GM13977 (cell line): ENCODE measurements around the gene UCP2.
"Not testable (repeated sequence)": the region's sequence is repeated elsewhere in the genome, so short reads cannot be mapped to it uniquely, and the experiment has no call there.

Experiments
- DNase-seq: peaks from one replicate; pipeline ENCODE4 v3.0.0; 2012; ENCODE audit warnings: low spot score
- in situ Hi-C: fragments of 300-500 bp; cut with MboI; formaldehyde crosslinking; loops from one replicate; pipeline ENCODE4 v1.12.0; 2022; ENCODE audit warnings: low sequenced_read_pairs, low pct_unique_long_range_greater_than_20kb, mixed read lengths, inconsistent platforms; ENCODE audit not compliant: unreplicated experiment
- TF ChIP-seq, protein P1 (sequence below): IDR thresholded peaks from 2 replicates; pipeline ENCODE4 v1.5.1; 2012; ENCODE audit warnings: mild to moderate bottlenecking, control low read depth; ENCODE audit not compliant: insufficient read depth; ENCODE audit errors: extremely low read depth, missing control alignments

The UCP2 gene

DNA sequence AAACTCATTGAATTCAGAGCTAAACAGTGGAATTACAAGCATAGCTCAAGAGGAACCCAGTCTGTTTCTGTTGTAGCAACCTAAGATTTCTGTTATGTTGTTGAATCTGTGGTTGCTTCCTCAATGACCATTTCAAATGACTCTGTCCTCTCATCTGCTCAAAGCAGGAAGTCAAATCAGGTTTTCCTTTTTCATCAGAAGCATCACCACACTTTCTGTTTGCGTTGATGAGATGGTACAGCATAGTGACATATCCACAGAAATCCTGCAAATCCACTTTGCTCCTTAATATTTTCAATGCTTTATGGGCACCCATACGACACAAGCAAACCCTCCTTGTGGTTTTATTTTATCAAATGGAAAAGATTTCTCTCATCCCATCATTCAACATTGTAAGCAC is 12.6 kb upstream of the UCP2 start:
- in situ Hi-C loops: no loop called here
- no peak for DNase-seq
- TF ChIP-seq, protein P1, sequence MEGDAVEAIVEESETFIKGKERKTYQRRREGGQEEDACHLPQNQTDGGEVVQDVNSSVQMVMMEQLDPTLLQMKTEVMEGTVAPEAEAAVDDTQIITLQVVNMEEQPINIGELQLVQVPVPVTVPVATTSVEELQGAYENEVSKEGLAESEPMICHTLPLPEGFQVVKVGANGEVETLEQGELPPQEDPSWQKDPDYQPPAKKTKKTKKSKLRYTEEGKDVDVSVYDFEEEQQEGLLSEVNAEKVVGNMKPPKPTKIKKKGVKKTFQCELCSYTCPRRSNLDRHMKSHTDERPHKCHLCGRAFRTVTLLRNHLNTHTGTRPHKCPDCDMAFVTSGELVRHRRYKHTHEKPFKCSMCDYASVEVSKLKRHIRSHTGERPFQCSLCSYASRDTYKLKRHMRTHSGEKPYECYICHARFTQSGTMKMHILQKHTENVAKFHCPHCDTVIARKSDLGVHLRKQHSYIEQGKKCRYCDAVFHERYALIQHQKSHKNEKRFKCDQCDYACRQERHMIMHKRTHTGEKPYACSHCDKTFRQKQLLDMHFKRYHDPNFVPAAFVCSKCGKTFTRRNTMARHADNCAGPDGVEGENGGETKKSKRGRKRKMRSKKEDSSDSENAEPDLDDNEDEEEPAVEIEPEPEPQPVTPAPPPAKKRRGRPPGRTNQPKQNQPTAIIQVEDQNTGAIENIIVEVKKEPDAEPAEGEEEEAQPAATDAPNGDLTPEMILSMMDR: no peak

DNA sequence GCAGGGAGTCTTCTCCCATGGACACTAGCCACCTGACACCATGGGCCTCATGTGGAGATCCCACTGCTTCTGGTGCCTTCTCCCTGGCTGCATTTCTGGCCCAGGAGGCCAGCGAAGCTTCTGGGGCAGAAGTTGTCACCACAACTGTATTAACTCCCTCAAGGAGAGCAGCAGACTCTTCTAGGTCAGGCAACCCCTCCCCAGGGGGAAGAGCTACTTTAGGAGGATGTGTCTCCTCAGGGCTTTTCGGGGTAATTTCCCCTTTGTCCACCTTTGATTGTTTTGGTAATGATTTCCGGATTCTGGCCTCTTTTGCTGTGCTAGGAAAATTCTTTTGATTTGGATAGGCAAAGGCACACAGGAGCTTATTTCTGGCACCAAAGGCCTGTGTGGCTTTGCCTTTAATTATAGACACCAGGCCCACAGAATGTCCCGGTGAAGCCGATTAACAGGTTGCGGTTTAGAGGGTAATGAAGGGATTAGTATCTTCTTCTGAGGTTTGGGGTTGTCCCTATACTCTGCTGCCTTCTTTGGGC is 8.9 kb upstream of the UCP2 start:
- no peak for DNase-seq
- in situ Hi-C loops: no loop called here
- TF ChIP-seq, protein P1: no peak

DNA sequence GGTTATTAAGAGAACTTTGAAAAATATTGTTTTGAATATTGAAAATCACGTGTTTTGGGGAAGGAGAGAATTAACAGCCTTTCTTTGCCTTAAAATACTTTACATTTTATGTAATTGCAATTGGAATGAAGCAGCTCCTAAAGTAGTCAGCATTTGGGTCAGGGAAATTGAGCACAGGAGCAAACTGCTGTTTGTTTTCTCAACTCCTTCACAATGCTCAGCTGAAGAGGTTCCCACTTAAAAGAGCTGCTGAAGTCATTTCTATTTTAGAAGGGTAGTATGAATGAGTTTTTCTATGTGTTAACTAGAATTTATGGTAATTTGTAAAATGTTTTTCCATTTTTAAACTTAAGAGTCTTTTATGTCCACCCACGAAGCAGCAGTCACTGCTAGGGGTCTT is 8.1 kb upstream of the UCP2 start:
- no peak for DNase-seq
- in situ Hi-C loops: no loop called here
- TF ChIP-seq, protein P1: no peak

DNA sequence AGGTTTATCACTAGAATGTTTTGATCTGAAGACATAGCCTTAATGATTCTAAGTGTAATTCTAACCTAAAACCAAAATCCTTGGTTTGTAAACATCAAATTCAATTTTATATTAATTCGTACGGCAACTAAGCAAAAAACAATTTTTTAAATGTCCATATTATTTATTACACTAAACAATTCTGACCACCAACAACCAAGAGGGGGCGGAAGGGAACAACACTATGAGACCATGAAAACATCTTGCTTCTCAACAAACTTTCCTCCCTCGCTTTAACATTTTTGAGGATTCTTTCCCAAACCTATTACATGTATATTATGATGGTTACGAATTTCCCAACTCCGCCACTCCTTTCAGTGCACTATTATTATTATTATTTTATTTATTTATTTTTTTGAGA is 6.5 kb upstream of the UCP2 start:
- no peak for DNase-seq
- TF ChIP-seq, protein P1: no peak
- in situ Hi-C loops: no loop called here

DNA sequence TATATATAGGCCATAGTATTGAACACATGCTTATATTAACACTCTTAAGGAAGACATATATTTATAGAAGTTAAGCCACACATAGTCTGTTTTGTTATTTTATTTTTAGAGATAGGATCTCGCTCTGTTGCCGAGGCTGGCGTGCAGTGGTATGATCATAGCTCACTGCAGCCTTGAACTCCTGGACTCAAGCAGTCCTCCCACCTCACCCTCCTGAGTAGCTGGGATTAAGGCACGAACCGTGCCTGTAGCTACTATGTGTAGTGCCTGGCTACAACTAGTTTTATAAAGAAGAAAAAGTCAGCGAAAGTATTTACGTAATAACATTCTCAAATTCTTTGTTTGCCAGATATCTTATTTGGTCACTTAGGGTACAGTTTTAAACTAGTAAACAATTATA is 5.6 kb upstream of the UCP2 start:
- no peak for DNase-seq
- in situ Hi-C loops: no loop called here
- TF ChIP-seq, protein P1: no peak

DNA sequence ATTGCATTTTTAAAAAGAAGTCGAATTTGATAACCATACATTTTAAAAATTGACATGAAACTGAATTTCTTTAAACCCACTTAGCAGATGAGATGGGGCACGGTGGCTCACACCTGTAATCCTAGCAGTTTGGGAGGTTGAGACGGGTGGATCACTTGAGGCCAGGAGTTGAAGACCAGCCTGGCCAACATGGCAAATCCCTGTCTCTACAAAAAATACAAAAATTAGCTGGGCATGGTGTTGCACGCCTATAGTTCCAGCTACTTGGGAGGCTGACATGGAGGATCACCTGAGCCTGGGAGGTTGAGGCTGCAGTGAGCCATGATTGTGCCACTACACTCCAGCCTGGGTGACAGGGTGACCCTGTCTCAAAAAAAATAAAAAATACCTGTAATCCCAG is 3.0 kb upstream of the UCP2 start:
- in situ Hi-C loops, DNase-seq: not testable (repeated sequence)

DNA sequence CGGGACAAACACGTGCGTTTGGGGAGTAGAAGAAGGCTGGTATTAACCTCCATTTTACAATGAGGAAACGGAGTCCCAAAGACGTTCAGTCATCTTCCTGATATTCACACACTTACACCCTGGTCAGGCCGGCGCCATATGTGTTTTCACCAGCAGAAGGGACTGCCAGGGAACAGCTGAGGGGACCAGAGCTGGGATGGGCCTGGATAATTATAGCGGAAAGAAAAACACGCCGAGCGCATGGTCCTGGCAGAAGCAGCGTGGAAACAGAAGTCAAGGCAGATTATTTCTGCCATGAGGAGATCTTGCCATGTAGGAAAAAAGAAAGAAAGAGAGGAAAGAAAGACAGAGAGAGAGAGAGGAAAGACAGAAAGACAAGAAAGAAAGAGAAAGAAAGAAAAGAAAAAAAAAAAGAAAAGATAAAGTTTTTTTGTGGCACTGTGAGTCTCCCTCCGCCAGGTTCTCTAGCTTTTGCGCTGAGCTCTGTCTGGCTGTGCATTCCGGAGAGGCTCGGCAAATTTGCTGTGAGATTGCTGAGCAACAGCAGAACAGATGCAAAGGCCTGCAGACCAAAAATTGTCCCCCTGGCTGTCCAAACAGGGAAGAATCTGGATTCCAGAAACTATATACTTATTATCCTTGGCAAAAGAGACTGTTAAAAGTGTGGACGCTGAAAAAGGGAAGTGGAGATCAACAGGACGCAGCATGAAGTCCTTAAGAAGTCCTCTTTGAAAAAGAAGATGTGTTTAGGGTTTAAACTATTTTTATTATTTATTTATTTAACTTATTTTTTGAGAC is 1.3 kb upstream of the UCP2 start:
- TF ChIP-seq, protein P1: no peak
- no peak for DNase-seq
- in situ Hi-C loops: no loop called here
